HG03565 (cell line): ENCODE results near the gene RPS19.

Experiments used
- ATAC-seq: cut with Tn5 transposase; IDR thresholded peaks from one replicate; pipeline ENCODE4 v1.9.1; 2021; ENCODE audit warnings: mild to moderate bottlenecking, moderate library complexity; ENCODE audit not compliant: unreplicated experiment

The RPS19 gene

DNA sequence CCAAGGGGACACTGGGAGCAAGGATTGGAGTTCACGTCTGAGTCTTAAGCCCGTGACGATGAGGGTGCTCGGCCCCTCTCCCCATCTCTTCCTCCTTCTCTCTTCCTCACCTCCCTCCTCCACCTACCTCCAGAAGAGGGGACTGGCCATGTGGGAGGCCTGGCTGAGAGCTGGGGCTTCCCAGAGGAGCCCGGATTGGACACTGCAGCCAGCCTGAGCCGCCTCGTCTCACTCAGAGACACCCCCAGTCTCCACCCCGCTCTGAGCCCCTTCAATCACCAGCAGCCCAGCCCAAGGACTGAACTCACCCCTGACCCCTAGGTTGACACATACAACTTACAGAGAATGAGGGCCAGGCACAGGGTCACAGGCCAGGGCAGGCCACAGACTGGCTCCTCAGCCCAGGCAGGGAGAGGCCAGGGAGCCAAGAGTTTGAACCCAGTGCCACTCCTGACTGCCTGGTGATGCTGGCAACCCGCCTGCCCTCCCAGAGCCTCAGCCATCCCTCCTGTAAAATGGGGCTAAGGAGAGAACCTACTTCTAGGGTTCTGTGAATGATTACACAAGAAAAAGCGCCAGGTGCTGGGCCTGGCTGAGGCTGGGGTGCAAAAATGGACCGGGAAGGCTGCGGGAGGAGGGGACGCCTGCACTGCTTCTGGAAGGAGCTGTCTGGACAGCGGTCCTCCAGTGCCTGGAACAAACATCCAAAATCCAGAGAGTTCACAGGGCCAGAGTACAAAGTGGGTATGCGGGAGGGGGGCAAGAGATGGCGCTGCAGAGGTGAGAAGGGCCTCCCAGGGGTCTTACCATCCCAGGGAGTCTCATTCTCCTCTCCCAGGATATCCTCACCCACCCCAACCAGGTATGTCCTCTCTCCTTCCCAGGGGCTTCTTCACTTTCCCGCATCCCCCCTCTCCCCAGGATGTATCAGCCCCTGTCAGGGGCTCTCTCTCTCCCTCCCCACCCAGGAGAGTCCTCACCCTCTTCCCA, 18.2 kb downstream of the RPS19 start:
- no peak for ATAC-seq

DNA sequence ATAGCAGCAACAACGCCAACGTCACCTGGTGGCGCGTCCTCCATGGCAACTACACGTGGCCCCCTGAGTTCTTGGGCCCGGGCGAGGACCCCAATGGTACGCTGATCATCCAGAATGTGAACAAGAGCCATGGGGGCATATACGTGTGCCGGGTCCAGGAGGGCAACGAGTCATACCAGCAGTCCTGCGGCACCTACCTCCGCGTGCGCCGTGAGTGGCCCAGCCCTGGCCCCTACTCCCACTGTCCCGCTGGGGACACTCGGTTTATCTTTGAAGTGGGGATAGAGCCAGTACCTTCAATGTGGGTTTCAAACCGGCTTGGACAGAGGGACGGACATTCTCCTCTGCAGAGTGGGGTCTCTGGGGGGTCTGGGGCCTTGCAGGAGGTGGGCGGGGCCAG, 19.0 kb downstream of the RPS19 start:
- no peak for ATAC-seq

DNA sequence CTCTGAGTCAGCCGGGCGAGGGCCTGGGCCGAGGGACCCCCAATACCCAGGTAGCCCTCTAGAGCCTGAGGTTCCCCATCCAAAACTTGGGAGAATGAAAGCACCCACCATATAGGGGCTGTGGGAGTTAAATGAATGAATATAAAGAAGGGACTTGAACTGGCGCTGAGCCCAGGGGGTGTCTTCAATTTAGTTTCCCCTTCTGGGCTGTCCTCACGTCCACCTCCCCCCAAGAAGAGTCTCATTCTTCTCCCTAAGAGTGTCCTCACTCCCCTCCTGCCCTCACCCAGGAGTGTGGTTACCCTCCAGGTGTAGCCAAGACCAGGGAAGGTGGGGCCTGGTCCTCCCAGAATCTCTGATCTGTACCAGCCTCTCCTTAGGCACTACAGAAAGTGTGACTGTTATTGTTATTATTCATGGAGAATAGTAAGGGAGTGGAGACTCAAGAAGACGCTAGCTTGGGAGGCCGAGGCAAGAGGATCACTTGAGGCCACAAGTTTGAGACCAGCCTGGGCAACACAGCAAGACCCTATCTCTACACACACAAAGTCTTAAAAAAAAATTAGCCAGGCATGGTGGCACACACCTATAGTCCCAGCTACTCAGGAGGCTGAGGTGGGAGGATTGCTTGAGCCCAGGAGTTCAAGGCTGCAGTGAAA, 19.7 kb downstream of the RPS19 start:
- ATAC-seq: no peak

DNA sequence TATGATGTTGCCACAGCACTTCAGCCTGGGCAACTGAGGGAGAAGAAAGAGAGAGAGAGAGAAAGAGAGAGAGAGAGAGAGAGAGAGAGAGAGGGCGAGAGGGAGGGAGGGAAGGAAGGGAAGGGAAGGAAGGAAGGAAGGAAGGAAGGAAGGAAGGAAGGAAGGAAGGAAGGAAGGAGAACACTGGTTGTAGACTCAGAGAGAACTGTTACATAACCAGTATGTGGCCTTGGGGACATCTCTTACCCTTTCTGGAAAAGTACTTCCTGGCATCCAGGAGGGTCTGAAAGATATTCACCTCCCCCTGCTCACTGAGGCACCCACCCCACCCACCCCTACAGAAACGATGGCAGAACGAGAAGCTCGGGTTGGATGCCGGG, 20.3 kb downstream of the RPS19 start:
- no peak for ATAC-seq

DNA sequence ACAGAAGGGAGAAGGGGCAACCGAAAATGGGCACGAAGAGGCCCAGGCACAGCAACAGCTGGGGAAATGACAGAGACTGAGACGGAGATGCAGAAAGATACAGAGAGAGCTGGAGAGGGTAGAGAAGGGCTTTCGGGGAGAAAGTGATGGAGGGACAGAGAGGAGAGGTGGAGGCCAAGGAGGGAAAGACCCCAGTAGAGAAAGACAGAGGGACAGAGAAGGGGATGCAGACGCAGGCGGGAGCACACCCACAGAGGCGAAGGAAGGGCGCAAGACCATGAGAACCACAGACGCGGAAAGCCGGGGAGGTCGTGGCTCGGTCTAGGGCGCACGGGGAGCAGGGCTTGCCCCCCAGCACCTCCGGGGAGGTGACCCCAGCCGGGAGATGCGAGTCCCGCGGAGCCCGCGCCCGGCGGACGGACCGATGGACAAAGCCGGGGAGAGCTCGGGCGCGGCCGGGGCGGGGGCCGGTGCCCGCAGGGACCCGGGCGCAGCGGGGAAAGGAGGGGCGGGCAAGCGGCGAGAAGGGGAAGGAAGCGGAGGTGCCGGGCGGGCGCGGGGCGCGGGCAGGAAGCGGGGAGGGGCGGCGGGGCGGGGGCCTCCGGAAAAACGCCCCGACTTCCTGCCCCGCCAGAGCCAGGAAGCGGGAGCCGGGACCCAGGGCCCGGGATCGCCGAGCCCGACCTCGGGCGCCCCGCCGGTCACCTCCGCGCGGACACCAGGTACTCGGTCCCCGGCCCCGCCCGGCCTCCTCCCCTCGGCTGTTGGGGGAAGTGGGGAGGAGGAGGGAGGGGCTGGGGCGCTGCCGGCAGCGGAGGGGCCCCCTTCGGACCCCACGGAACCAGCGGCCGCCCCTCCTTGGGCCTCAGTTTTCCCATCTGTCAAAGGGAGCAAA, 22.8 kb downstream of the RPS19 start, which contains the start of gene ARHGEF1:
TSS of gene ARHGEF1 (plus strand) at position 617 of the 895 bp plus-strand sequence. CDS start 4,899 bp downstream, outside the sequence.
- ATAC-seq: no peak

DNA sequence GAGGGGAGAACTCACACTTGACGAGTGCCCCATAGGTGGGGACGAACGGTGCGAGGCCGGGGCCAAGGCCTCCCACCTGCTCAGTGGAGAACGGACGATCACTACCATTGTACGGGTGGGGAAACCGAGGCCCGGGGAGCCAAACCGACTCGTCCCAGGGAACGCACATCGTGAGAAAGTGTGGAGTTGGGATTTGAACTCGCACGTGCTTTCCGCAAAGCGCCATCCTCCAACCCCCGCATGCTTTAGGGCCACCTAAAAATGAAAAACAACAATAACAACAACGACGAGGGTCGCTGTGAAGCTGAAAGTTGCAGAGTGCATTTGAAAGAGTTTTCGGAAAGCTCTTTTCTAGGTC, 23.4 kb downstream of the RPS19 start:
- no peak for ATAC-seq

DNA sequence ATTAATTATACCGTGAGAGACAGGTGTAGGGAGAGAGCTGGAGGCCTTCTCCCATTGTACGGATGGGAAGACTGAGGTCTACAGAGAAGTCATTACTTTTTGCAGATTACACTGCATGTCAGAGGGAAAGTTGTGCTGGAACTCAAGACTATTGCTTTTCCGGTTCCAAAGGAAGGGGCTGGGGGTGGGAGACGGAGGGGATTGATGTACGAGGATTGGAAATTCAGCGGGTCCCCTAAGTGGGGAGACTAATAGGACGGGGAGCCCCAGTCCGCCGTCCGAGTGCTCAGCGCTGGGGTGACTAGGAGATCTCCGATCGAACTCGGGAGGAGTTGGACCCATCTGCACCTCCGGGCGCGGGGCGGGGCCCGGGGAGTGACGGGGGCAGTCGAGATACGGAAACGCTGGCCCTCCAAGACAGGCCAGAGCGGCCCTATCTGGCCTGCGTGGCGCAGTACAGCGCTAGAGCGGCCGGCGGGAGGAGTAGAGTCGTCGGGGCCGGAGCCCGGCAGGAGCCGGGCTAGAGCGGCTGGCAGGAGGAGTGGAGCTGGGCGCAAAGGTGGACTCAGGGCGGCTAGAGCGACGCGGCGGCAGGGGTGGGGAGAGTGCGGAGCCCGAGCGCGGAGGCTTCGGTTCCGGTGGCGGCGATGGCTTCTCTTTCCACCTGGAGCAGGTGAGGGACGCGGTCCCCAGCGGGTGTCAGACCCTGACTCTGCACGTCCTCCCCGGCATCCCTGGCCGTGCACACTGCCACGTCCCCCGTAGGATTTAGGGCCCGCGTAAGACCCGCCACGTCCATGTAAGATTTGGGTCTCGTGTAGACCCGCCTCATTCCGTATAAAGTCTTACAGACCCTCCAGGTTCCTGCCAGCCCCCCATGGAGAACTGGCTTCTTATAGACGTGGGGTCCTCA, 24.0 kb downstream of the RPS19 start:
- ATAC-seq: peak; percentile 67

DNA sequence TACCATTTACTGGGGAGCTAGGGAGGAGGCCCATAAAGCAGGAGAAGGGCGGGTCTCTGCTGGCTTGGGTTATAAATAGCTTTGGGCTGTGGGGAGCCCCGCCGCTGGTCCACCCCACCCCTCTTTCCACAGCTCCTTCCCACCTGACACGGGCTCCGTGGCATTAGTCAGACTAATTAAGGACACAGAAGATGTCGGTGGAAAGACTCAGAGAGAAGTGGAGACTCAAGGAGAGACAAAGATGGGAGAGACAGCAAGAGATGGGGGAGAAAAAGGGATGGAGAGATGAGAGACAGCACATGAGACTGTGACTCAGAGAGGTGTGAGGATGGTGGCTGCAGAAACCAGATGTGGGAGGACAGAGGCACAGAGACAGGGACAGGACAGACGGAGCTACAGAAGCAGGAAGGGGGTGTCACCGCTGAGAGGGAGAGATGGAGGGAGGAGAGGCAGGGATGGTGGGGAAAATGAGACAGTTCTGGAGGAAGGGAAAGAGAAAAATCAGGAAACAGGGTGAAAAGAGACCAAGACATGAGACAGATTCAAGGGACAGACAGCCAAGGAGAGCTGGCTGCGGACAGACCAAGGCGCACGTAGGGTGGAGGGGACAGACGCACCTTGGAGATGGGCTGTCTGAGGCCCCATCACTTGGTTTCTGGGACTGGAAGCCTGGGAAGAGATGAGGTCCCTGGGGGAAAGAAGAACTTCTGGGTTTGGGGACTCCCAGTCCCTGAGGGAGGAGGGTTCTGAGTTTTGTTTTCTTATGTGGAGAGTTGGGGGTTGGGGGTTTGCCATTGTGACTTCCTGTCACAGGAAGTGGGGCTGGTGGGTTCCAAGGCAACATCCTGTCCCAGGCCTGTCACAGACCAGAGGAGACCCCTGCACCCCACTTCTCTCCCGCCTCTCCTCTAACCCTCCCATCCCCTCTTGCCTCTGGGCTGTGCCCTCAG, 27.0 kb downstream of the RPS19 start:
- no peak for ATAC-seq

DNA sequence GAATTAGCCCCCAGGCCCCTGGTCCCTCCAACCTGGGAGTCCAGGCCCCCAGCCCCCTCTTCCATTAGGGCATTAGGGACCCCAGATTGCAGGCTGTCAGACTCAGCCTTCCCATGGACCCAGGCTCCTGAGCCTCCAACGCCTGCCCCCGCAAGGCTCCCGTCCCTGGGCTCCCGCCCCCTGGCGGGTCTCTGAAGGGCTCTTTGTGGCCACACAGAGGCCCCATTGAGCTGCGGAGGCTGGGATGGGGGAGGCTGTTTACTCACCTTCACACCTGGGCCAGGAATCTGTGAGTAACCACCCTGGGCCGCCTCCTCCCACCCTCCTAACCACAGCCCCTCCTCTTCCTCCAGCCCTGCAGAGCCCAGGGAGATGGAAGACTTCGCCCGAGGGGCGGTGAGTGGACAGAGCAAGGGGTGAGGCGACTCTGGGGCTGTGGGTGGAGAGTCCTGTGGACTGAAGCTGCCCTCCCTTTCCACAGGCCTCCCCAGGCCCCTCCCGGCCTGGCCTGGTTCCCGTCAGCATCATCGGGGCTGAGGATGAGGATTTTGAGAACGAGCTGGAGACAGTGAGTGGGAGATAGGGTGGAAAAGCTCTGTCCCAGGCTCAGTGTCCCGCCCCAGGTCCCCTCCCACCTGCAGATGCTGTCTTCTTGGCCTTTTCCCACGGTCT, 27.8 kb downstream of the RPS19 start:
- ATAC-seq: no peak

DNA sequence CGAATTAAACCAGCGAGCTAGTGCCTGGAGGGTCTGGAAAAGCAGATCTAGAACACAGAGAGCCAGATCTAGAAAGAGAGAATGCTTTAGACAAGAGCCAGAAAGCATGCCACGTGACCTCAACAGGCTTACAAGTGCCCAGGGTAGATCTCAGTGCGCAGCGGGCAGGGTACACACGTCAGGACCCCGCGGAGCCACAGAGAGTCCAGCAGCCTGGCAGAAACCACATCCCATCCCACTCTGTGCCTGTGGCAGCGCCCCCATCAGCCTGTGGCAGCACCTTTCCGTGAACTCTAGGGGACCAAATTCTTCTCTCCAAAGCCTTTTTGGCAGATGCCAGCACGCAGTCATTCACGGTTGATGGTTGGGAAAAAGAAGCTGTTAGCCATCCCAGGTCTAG, 28.9 kb downstream of the RPS19 start:
- ATAC-seq: no peak

DNA sequence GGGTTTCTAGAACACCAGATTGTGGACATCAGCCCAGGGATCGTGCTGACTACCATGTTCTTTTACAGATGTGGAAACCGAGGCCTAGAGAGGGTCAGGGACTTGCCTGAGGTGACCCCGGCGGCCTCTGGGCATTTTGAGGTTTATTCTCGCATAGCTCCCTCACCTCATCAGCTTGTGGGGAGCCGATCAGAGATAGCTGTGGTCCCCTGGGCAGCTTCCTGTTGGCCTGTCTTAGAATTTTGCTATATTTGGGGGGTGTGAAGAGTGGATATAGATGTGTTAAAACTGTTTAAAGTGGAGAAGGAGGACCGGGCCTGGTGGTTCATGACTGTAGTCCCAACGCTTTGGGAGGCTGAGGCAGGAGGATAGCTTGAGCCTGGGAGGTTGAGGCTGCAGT, 29.8 kb downstream of the RPS19 start:
- no peak for ATAC-seq

DNA sequence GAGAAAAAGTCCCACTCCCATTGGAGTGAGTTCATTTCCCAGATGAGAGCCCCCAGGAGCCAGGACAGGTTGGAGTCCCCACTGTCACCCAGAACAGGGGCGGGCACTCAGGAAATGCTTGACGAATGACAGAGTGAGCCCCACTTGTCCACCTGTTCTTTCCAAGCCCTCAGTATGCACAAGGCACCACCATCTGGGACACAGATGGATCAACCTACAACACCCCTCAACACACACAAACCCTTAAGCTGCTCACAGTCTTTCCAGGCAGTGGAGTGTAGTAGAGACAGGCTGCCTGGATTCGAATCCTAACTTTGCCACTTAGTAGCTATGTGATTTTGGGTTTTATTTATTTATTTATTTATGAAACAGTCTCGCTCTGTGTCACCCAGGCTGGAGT, 30.9 kb downstream of the RPS19 start:
- no peak for ATAC-seq

DNA sequence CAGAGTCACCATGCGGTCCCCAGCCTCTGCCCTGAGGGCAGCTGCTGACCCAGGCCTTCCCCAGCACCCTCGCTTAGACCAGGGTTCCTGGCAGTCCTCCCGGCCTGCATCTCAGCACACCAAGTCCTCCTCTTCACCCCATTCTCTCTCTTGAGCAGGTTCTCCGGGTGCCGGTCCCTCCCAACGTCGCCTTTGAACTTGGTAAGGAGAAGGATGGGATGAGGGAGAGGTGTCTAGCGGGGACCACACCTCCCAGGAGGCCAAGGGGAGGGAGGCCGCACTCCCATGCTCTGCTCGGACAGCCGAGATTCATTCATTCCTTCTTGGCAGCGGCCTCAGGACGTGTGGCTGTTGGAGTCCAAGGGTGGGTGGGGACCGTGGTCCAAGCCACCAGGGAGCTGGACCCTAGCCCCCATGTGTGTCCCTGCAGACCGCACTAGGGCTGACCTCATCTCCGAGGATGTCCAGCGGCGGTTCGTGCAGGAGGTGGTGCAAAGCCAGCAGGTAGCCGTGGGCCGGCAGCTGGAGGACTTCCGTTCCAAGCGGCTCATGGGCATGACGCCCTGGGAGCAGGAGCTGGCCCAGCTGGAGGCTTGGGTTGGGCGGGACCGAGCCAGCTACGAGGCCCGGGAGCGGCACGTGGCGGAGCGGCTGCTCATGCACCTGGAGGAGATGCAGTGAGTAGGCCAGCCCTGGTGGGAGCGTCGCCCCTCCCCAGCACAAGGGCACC, 32.3 kb downstream of the RPS19 start:
- ATAC-seq: no peak

DNA sequence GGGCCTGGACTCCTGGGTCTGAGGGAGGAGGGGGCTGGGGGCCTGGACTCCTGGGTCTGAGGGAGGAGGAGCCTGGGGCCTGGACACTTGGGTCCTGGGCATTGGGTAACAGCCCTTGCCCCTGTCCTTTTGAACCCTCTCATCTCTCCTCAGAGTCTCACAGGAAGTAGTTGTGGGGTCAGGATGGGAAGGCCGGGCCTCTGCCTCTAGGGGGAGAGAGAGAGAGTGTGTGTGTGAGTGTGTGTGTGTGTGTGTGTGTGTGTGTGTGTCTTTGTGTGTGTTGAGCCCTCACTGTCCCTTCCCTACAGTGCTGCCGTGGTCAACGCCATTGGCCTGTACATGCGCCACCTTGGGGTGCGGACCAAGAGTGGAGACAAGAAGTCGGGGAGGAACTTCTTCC, 33.8 kb downstream of the RPS19 start:
- no peak for ATAC-seq

DNA sequence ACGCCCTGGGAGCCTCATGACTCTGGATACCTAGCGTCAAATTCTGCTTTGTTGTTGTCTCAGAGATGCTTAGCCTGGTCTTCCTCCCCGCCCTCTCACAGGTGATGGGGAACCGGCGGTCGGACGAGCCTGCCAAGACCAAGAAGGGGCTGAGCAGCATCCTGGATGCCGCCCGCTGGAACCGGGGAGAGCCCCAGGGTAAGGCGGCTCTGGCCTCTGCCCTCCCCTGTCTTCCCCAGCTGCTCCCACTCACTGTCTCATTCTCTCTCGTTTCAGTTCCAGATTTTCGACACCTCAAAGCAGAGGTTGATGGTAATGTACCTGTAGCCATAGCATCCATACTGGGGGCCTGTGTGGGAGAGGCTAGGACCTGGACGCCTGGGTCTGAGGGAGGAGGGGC, 34.3 kb downstream of the RPS19 start:
- no peak for ATAC-seq

DNA sequence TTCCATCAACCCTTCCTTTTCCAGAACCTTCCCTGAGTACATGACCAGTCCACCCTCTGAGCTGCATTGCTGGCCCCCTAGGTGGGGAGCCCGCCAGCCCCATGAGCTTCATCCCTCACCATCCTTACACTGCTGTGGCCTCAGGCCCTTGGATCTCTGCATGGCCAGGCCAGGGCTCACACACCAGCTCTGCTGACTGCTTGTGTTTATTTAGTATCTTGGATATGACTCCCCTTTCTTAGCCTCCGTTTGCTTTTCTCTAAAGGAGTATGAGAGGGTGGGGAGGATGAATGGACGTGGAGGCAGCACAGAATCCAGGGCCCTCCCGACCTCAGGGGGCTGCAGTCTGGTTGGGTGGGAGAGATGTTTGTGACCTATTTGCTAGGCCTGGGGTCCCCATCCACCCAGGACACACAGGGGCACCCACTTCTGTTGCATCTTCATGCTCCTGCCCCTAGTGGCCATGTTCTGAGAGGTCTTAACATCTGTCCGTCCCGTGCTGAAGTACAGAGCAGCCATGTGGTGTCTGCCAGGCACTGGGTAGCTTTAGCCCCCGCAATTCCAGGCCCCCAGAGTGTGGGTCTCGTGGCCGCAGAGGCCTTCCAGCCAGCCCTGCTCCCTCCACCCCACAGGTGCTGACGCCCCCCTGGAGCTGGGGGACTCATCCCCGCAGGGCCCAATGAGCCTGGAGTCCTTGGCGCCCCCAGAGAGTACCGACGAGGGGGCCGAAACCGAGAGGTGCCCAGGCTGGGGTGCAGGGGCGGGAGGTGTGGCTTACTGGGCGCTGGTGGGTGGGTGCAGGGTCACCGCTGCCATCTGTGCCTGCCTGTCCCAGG, 35.9 kb downstream of the RPS19 start:
- no peak for ATAC-seq

DNA sequence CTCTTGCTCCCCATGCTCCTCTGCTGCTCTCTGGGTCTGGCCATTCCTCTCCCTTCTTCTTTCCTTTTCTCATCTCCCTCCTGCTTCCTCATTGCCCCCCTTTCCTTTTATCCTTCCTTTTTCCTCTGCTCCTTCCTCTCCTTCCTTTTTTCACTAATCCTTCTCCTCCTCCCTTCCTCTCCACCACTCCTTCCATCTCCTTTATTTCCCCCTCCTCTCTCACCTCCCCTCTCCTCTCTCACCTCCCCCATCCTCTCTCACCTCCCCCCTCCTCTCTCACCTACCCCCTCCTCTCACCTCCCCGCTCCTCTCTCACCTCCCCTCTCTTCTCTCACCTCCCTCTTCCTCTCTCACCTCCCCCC, 36.5 kb downstream of the RPS19 start:
- ATAC-seq: no peak
